GM04503 (cell line): ENCODE measurements around the gene NPB.

Source experiments
- DNase-seq: peaks from one replicate; pipeline ENCODE4 v3.0.0-alpha.2; 2012; ENCODE audit warnings: low read depth

The NPB gene

GRCh38 chr17:81902023-81902652, at the start of gene NPB:
Gene NPB, plus strand, starts transcription at chr17:81902238. Its CDS starts 40 bp downstream, at chr17:81902278.
- DNase-seq: no peak

GRCh38 chr17:81854974-81855774, 46.9 kb upstream of the NPB start:
- no peak for DNase-seq

GRCh38 chr17:81858170-81858966, 43.7 kb upstream of the NPB start:
- no peak for DNase-seq

GRCh38 chr17:81858967-81859905, 42.8 kb upstream of the NPB start:
- no peak for DNase-seq

- no peak for DNase-seq
Observed at GRCh38 chr17:81859906-81860755, 41.9 kb upstream of the NPB start, which contains the start of gene P4HB. Gene P4HB, minus strand, starts transcription at chr17:81860535. Its CDS starts 64 bp downstream, at chr17:81860471.

- DNase-seq: peak; percentile 100
Observed at GRCh38 chr17:81860756-81861568, 41.1 kb upstream of the NPB start.

- DNase-seq: no peak
Observed at GRCh38 chr17:81863123-81863675, 38.8 kb upstream of the NPB start.

- DNase-seq: no peak
Observed at GRCh38 chr17:81863833-81864768, 37.9 kb upstream of the NPB start.

GRCh38 chr17:81865358-81865732, 36.7 kb upstream of the NPB start:
- DNase-seq: no peak

- DNase-seq: no peak
Observed at GRCh38 chr17:81865733-81866439, 36.2 kb upstream of the NPB start.

GRCh38 chr17:81866440-81867169, 35.4 kb upstream of the NPB start:
- DNase-seq: no peak

GRCh38 chr17:81867170-81867990, 34.7 kb upstream of the NPB start:
- no peak for DNase-seq

GRCh38 chr17:81867991-81868673, 33.9 kb upstream of the NPB start:
- DNase-seq: no peak

- DNase-seq: no peak
Observed at GRCh38 chr17:81868674-81869220, 33.3 kb upstream of the NPB start.
